Ovary (tissue), 9 donors: ENCODE measurements around the gene AAK1. TPM values are rescaled to one million over a fixed set of nuclear protein-coding genes. Genes with fewer than 3 reads are reported as not detected.

Experiments
- DNase-seq, 5 donors: peaks; one replicate each; pipeline ENCODE4 v3.0.0-alpha.2; 2019 to 2020
- H3K27ac ChIP-seq, 2 donors: fragments of 200-600 bp; one replicate each; pipeline versions ENCODE4 v1.5.1 to v1.8.0; 2019 to 2022
- H3K27me3 ChIP-seq: fragments of 200-600 bp; one replicate; pipeline ENCODE4 v1.8.0; 2022
- H3K36me3 ChIP-seq: fragments of 200-600 bp; sonication (generic); one replicate; pipeline ENCODE4 v1.5.1; 2019
- H3K4me1 ChIP-seq: one replicate; pipeline ENCODE4 v1.8.1; 2013; ENCODE audit warnings: mild to moderate bottlenecking, moderate library complexity; ENCODE audit not compliant: insufficient read depth
- H3K4me3 ChIP-seq: fragments of 200-600 bp; sonication (generic); one replicate; pipeline ENCODE4 v1.5.1; 2017
- H3K9me3 ChIP-seq, 2 donors: fragments of 200-600 bp in 1 of 2; sonication (generic) in 1 of 2; one replicate each; pipeline versions ENCODE4 v1.5.1 to v1.8.1; 2013 to 2019; ENCODE audit warnings: mild to moderate bottlenecking in 1 of 2, moderate library complexity in 1 of 2
- CTCF ChIP-seq, 3 donors: fragments of 450-650 bp in 2 of 3; fragments of 200-600 bp in 1 of 3; IDR thresholded peaks; one replicate each; pipeline versions ENCODE4 v1.5.1 to v1.8.0; 2016 to 2022; ENCODE audit warnings: antibody characterized with exemption in 3 of 3, mild to moderate bottlenecking in 1 of 3
- EP300 ChIP-seq: sonication (generic); formaldehyde crosslinking; IDR thresholded peaks from one replicate; pipeline ENCODE4 v1.6.1; 2017; ENCODE audit warnings: antibody characterized with exemption
- POLR2A ChIP-seq: fragments of 450-650 bp; IDR thresholded peaks from one replicate; pipeline ENCODE4 v1.6.1; 2017; ENCODE audit warnings: antibody characterized with exemption, mild to moderate bottlenecking, moderate library complexity
- WGBS, 3 donors: extraction: QIAGEN DNeasy Blood & Tissue Kit in 1 of 3; methylation state at CpG; one replicate each; pipeline versions ENCODE4 v1.1.5 to v1.1.7; 2013 to 2017; 5-methylcytosine and 5-hydroxymethylcytosine counted together
- intact Hi-C, 4 donors: fragments of 100-400 bp; cut with DNase I; formaldehyde crosslinking; loops; one replicate each; pipeline versions ENCODE4 v1.11.0 to v1.15.1; 2022 to 2023
- polyA plus RNA-seq, 2 donors: library from polyadenylated mRNA; stranded (reverse); fragments of 200-250 nt in 1 of 2; fragments of 350-450 nt in 1 of 2; fragmentation: Illumina TruSeq in 1 of 2; extraction: RNeasy Lipid Tissue Mini Kit (QIAGEN cat#74804) in 1 of 2; gene quantifications; one replicate each; pipeline ENCODE4 v1.2.3, GENCODE V29; 2013 to 2014
- total RNA-seq, 7 donors: library from RNA; depleted of rRNA in 2 of 7; stranded (reverse); fragments of >200 nt in 2 of 7; fragmentation: NEBNext Ultra II Directional in 3 of 7; extraction: Animal tissue kit (Norgen Biotek cat#: 25700) in 3 of 7; gene quantifications; one replicate each; pipeline versions ENCODE4 v1.1.0 to v1.2.4, GENCODE V29; 2016 to 2023
- donor health status: DM: no; HTN: no; CAD: no; lungs with moderate emphysema.
- donor health status: DM: no; HTN: no; CAD: no.
- donor health status: Bipolar disorder and iron deficiency.
- donor health status: DM: yes; HTN: yes; CAD: no.
- donor health status: DM: no; HTN: no; CAD: no.
- donor health status: DM: yes; HTN: yes; CAD: no.

AAK1 gene
- total and polyA plus RNA-seq, 9 donors, result 7.4 to 53.6 (median 34.3) TPM

GRCh38 chr2:69597843-69598610 is 45.5 kb downstream of the AAK1 start:
- no peaks in the 10 kb centered on the region for H3K4me1 ChIP-seq
- TF ChIP-seq POLR2A (no peak), CTCF (IDR thresholded peaks at IDR 0.05) (no peak), EP300 (no peak)
- no peaks in the 10 kb centered on the region for H3K9me3 ChIP-seq
- DNase-seq, result no peak
- no peaks in the 10 kb centered on the region for H3K36me3 ChIP-seq
- no peak overlapping the region for H3K4me3 ChIP-seq
- 72 to 74% (median 73%) methylated on average over 5 of the region's 5 CpGs for WGBS, 3 donors
- no peak overlapping the region for H3K27ac ChIP-seq
- H3K27me3 ChIP-seq, result no peaks in the 10 kb centered on the region
- intact Hi-C loops, result no loop called here

GRCh38 chr2:69597105-69597504 is 46.4 kb downstream of the AAK1 start:
- Histone ChIP-seq H3K36me3 (no peaks in the 10 kb centered on the region), H3K27ac (no peak overlapping the region), H3K4me3 (no peak overlapping the region), H3K9me3 (no peaks in the 10 kb centered on the region), H3K4me1 (no peaks in the 10 kb centered on the region), H3K27me3 (no peaks in the 10 kb centered on the region)
- no peak for DNase-seq
- intact Hi-C loops, result no loop called here
- WGBS, 3 donors, result 91 to 98% (median 93%) methylated on average over 5 of the region's 5 CpGs
- TF ChIP-seq EP300 (no peak), POLR2A (no peak), CTCF (IDR thresholded peaks at IDR 0.05) (no peak)

GRCh38 chr2:69594341-69594740 is 49.2 kb downstream of the AAK1 start:
- Histone ChIP-seq H3K4me3 (no peak overlapping the region), H3K4me1 (no peaks in the 10 kb centered on the region), H3K36me3 (no peaks in the 10 kb centered on the region), H3K27me3 (no peaks in the 10 kb centered on the region), H3K27ac (no peak overlapping the region), H3K9me3 (no peaks in the 10 kb centered on the region)
- intact Hi-C loops, result no loop called here
- TF ChIP-seq EP300, result no peak
- no peak for TF ChIP-seq CTCF (IDR thresholded peaks at IDR 0.05)
- TF ChIP-seq POLR2A, result no peak
- no peak for DNase-seq
- 88 to 95% (median 95%) methylated on average over 3 of the region's 3 CpGs for WGBS, 3 donors

GRCh38 chr2:69592511-69592910 is 51.0 kb downstream of the AAK1 start:
- intact Hi-C loops, result no loop called here
- no peak for TF ChIP-seq POLR2A

GRCh38 chr2:69589973-69590652 is 53.4 kb downstream of the AAK1 start:
- Histone ChIP-seq H3K9me3 (no peaks in the 10 kb centered on the region), H3K27ac (no peak overlapping the region), H3K4me3 (no peak overlapping the region), H3K36me3 (no peaks in the 10 kb centered on the region), H3K4me1 (no peaks in the 10 kb centered on the region), H3K27me3 (no peaks in the 10 kb centered on the region)
- intact Hi-C loops, result no loop called here
- 65 to 70% (median 65%) methylated on average over 8 of the region's 8 CpGs for WGBS, 3 donors
- no peak for TF ChIP-seq EP300
- TF ChIP-seq POLR2A, result no peak
- TF ChIP-seq CTCF (IDR thresholded peaks at IDR 0.05), result no peak
- DNase-seq, result no peak

More at GRCh38 chr2:69592511-69592910, 51.0 kb downstream of the AAK1 start:
- no peak for DNase-seq
- Histone ChIP-seq H3K27me3 (no peaks in the 10 kb centered on the region), H3K36me3 (no peaks in the 10 kb centered on the region), H3K9me3 (no peaks in the 10 kb centered on the region), H3K27ac (no peak overlapping the region), H3K4me3 (no peak overlapping the region), H3K4me1 (no peaks in the 10 kb centered on the region)
